A549 (cell line): ENCODE data around the gene RELN.

Experiments used
- EP300 ChIP-seq, 2 experiments: fragments of >200 bp; sonication (Bioruptor Twin); formaldehyde crosslinking; IDR thresholded peaks; 2 replicates in 1 of 2; 3 replicates in 1 of 2; pipeline ENCODE4 v1.6.1; 2016 to 2017
- KDM5A ChIP-seq: fragments of 200-600 bp; sonication (generic); IDR thresholded peaks from 2 replicates; pipeline ENCODE4 v1.6.1; 2016; ENCODE audit warnings: antibody characterized with exemption, mild to moderate bottlenecking
- PHF8 ChIP-seq: fragments of 200-600 bp; sonication (generic); IDR thresholded peaks from 2 replicates; pipeline ENCODE4 v1.6.1; 2016; ENCODE audit warnings: low read depth, mild to moderate bottlenecking, antibody characterized with exemption, moderate library complexity, borderline replicate concordance
- RAD21 ChIP-seq, 2 experiments: fragments of >200 bp in 1 of 2; sonication (Bioruptor Twin) in 1 of 2; formaldehyde crosslinking in 1 of 2; IDR thresholded peaks in 1 of 2; conservative IDR thresholded peaks in 1 of 2; 2 replicates in 1 of 2; 3 replicates in 1 of 2; pipeline ENCODE4 v1.6.1; 2012 to 2018; ENCODE audit warnings: inconsistent platforms in 1 of 2
- ZSCAN20 ChIP-seq: fragments of 250-450 bp; sonication (Bioruptor Pico); IDR thresholded peaks from 2 replicates; pipeline ENCODE4 v1.8.0; 2022; ENCODE audit warnings: mild to moderate bottlenecking, moderate library complexity
- TF ChIP-seq, protein P1 (sequence below): fragments of 450-650 bp; IDR thresholded peaks from 2 replicates; pipeline ENCODE4 v1.6.1; 2014; ENCODE audit warnings: antibody characterized with exemption
- TF ChIP-seq, protein P2 (sequence below): fragments of >200 bp; sonication (Bioruptor Twin); formaldehyde crosslinking; IDR thresholded peaks from 3 replicates; pipeline ENCODE4 v1.5.1; 2016

DNA sequence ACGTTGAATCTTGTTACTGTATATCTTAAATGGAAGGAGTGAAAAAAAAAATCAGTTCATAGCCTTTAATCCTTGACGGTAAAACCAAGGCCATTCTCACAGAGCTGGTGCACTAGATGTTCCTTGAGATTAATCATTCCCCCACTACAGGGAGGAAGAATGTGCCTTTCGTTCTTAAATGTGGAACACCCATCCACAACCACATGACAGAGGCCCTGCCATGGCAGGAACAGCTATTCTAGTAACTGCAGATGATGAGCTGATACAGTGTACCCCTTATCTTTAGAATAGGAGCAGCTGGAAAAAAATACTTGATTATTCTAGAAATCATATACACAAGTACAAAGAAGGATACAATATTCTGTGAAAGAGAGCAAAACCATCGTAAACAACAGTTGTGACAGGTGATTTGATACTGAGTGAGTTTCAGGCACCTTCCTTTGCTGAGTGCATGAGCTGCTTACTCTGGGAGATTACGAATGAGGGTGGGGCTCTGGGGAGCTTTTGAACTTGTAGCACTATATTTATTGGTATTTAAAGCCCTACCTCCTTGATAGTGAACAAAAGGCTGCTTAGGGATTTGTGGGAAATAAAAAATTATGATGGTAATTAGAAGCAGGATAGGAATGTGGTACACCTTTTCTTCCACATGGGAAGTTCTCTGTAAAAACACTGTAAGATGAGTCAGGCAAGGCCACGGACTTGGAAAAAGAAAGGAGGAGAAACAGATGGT lies 299.1 kb downstream of the RELN start:
- TF ChIP-seq, protein P1, sequence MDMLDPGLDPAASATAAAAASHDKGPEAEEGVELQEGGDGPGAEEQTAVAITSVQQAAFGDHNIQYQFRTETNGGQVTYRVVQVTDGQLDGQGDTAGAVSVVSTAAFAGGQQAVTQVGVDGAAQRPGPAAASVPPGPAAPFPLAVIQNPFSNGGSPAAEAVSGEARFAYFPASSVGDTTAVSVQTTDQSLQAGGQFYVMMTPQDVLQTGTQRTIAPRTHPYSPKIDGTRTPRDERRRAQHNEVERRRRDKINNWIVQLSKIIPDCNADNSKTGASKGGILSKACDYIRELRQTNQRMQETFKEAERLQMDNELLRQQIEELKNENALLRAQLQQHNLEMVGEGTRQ = no peak
- TF ChIP-seq PHF8 (no peak), EP300 (IDR thresholded peaks at IDR 0.05) (no peak), RAD21 (conservative IDR thresholded peaks at IDR 0.05 in 1 of 2, IDR thresholded peaks at IDR 0.05 in 1 of 2) (no peak), KDM5A (no peak), ZSCAN20 (CRISPR knock-in tag) (no peak)
- TF ChIP-seq, protein P2, sequence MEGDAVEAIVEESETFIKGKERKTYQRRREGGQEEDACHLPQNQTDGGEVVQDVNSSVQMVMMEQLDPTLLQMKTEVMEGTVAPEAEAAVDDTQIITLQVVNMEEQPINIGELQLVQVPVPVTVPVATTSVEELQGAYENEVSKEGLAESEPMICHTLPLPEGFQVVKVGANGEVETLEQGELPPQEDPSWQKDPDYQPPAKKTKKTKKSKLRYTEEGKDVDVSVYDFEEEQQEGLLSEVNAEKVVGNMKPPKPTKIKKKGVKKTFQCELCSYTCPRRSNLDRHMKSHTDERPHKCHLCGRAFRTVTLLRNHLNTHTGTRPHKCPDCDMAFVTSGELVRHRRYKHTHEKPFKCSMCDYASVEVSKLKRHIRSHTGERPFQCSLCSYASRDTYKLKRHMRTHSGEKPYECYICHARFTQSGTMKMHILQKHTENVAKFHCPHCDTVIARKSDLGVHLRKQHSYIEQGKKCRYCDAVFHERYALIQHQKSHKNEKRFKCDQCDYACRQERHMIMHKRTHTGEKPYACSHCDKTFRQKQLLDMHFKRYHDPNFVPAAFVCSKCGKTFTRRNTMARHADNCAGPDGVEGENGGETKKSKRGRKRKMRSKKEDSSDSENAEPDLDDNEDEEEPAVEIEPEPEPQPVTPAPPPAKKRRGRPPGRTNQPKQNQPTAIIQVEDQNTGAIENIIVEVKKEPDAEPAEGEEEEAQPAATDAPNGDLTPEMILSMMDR = no peak
